Astrocyte (in vitro differentiated cells and primary cell): ENCODE results near the gene NPTX2. TPM values are rescaled to one million over a fixed set of nuclear protein-coding genes. Genes with fewer than 3 reads are reported as not detected.

Experiments used
- DNase-seq: peaks from one replicate; pipeline ENCODE4 v3.0.0-alpha.2; 2010; ENCODE audit warnings: low read depth
- FAIRE-seq: peaks from 2 replicates; lab custom pipeline; 2011; peaks lifted over from hg19 to GRCh38; lab: Jason Lieb, UNC
- H2AFZ ChIP-seq: 2 replicates; pipeline ENCODE4 v1.6.0; 2012; ENCODE audit warnings: low read depth, low read length, inconsistent platforms
- H3K27ac ChIP-seq: 2 replicates; pipeline ENCODE4 v1.5.1; 2011; ENCODE audit warnings: low read depth, low read length, inconsistent platforms
- H3K27me3 ChIP-seq: 2 replicates; pipeline ENCODE4 v1.6.0; 2011; ENCODE audit warnings: low read length, inconsistent platforms; ENCODE audit not compliant: insufficient read depth
- H3K36me3 ChIP-seq: 2 replicates; pipeline ENCODE4 v1.5.1; 2011; ENCODE audit warnings: low read length, inconsistent platforms; ENCODE audit not compliant: insufficient read depth
- H3K4me1 ChIP-seq: 2 replicates; pipeline ENCODE4 v1.5.1; 2011; ENCODE audit warnings: low read length, inconsistent platforms; ENCODE audit not compliant: insufficient read depth
- H3K4me2 ChIP-seq: 2 replicates; pipeline ENCODE4 v1.6.0; 2012; ENCODE audit warnings: low read length, inconsistent platforms
- H3K4me3 ChIP-seq: 2 replicates; pipeline ENCODE4 v1.5.1; 2011; ENCODE audit warnings: low read depth, mild to moderate bottlenecking, low read length, inconsistent platforms; ENCODE audit not compliant: insufficient read depth
- H3K79me2 ChIP-seq: 2 replicates; pipeline ENCODE4 v1.6.0; 2012; ENCODE audit warnings: mild to moderate bottlenecking, low read length, inconsistent platforms; ENCODE audit not compliant: insufficient read depth
- H3K9ac ChIP-seq: 2 replicates; pipeline ENCODE4 v1.6.0; 2012; ENCODE audit warnings: mild to moderate bottlenecking, low read length, inconsistent platforms
- H3K9me3 ChIP-seq: 2 replicates; pipeline ENCODE4 v1.5.1; 2012; ENCODE audit warnings: low read depth, mild to moderate bottlenecking, low read length, inconsistent platforms; ENCODE audit not compliant: insufficient read depth
- H4K20me1 ChIP-seq: 2 replicates; pipeline ENCODE4 v1.6.0; 2012; ENCODE audit warnings: low read length, inconsistent platforms; ENCODE audit not compliant: insufficient read depth
- H3K27ac Mint-ChIP-seq: one replicate; pipeline ENCODE4 v1.8.0; 2021; ENCODE audit warnings: mild to moderate bottlenecking, mixed read lengths; ENCODE audit not compliant: unreplicated experiment
- H3K27me3 Mint-ChIP-seq: one replicate; pipeline ENCODE4 v1.8.0; 2021; ENCODE audit warnings: low read depth, mixed read lengths; ENCODE audit not compliant: unreplicated experiment
- H3K36me3 Mint-ChIP-seq: one replicate; pipeline ENCODE4 v1.8.0; 2021; ENCODE audit warnings: low read depth, mixed read lengths; ENCODE audit not compliant: unreplicated experiment
- H3K4me1 Mint-ChIP-seq: one replicate; pipeline ENCODE4 v1.8.0; 2021; ENCODE audit warnings: low read depth, mixed read lengths; ENCODE audit not compliant: unreplicated experiment
- H3K4me3 Mint-ChIP-seq: one replicate; pipeline ENCODE4 v1.8.0; 2021; ENCODE audit warnings: mild to moderate bottlenecking, moderate library complexity, mixed read lengths; ENCODE audit not compliant: unreplicated experiment
- H3K9me3 Mint-ChIP-seq: one replicate; pipeline ENCODE4 v1.8.0; 2021; ENCODE audit warnings: mild to moderate bottlenecking, mixed read lengths; ENCODE audit not compliant: unreplicated experiment
- CTCF ChIP-seq: IDR thresholded peaks from 2 replicates; pipeline ENCODE4 v1.5.1; 2011; ENCODE audit warnings: low read depth, mild to moderate bottlenecking, inconsistent platforms, low read length, moderate library complexity; ENCODE audit not compliant: insufficient read depth
- EZH2 ChIP-seq: IDR thresholded peaks from 2 replicates; pipeline ENCODE4 v1.6.1; 2012; ENCODE audit warnings: mild to moderate bottlenecking, low read length, inconsistent platforms; ENCODE audit not compliant: insufficient read depth
- total RNA-seq: library from RNA; stranded (reverse); gene quantifications from 2 replicates; pipeline ENCODE4 v1.2.1, GENCODE V29; 2021

Gene NPTX2
- total RNA-seq, 1 donor from 2014 or later: 2.4 TPM

GRCh38 chr7:98662289-98662688 is 45.2 kb downstream of the NPTX2 start:
- Mint-ChIP-seq H3K27ac (no peak overlapping the region), H3K4me3 (no peak overlapping the region), H3K9me3 (peaks cover 8% of the 10 kb centered on the region), H3K4me1 (no peaks in the 10 kb centered on the region), H3K27me3 (peaks cover 42% of the 10 kb centered on the region), H3K36me3 (no peaks in the 10 kb centered on the region)
- Histone ChIP-seq H2AFZ (no peak overlapping the region), H3K4me1 (no peaks in the 10 kb centered on the region), H4K20me1 (no peaks in the 10 kb centered on the region), H3K9me3 (no peaks in the 10 kb centered on the region), H3K27ac (no peak overlapping the region), H3K4me2 (no peak overlapping the region), H3K27me3 (no peaks in the 10 kb centered on the region), H3K79me2 (no peaks in the 10 kb centered on the region), H3K36me3 (no peaks in the 10 kb centered on the region), H3K9ac (no peak overlapping the region), H3K4me3 (no peak overlapping the region)
- no peak for TF ChIP-seq CTCF
- TF ChIP-seq EZH2: no peak
- DNase-seq: no peak
- FAIRE-seq: no peak

GRCh38 chr7:98664882-98665281 is 47.8 kb downstream of the NPTX2 start:
- FAIRE-seq: no peak
- peaks cover 47% of the 10 kb centered on the region for H3K27me3 Mint-ChIP-seq

More at GRCh38 chr7:98664882-98665281, 47.8 kb downstream of the NPTX2 start:
- no peaks in the 10 kb centered on the region for H3K36me3 ChIP-seq
- no peak for DNase-seq
- peaks cover 8% of the 10 kb centered on the region for H3K9me3 Mint-ChIP-seq
- no peaks in the 10 kb centered on the region for H3K36me3 Mint-ChIP-seq
- H3K4me1 ChIP-seq: no peaks in the 10 kb centered on the region
- no peak overlapping the region for H3K4me3 Mint-ChIP-seq
- H3K4me2 ChIP-seq: no peak overlapping the region
- H3K27me3 ChIP-seq: no peaks in the 10 kb centered on the region
- H3K9me3 ChIP-seq: no peaks in the 10 kb centered on the region
- H3K9ac ChIP-seq: no peak overlapping the region
- no peaks in the 10 kb centered on the region for H3K79me2 ChIP-seq
- H3K4me1 Mint-ChIP-seq: no peaks in the 10 kb centered on the region
- H3K27ac ChIP-seq: no peak overlapping the region
- H2AFZ ChIP-seq: no peak overlapping the region
- H4K20me1 ChIP-seq: no peaks in the 10 kb centered on the region
- H3K27ac Mint-ChIP-seq: no peak overlapping the region
- H3K4me3 ChIP-seq: no peak overlapping the region
- TF ChIP-seq CTCF (no peak), EZH2 (no peak)
